ENCODE results near the gene RASA3.
A peak's percentile ranks its signal among the peaks of the same experiment; 100 is the strongest.
"Not testable (repeated sequence)": the region's sequence is repeated elsewhere in the genome, so short reads cannot be mapped to it uniquely, and the experiment has no call there.

RASA3 gene

DNA sequence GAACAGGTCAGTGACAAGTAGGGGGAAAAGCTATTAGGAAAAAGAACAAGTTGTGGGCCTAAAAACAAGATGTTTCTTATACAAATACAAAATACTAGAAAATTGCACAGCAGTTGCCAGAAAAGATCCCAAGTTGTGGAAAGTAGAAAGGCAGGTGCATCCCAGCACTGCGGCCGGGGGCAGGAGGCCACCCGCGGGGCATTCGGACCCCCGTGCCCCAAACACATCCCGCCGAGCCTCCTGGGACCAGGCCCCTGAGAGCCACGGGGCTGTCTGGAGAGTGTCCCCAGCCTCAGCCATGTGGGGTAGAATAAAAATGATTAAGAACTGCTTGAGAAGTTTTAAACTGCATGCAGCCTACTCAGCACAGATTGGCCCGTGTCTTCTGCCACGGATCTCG lies 11.4 kb downstream of the RASA3 start:
- Histone ChIP-seq H3K9me3 (ENCODE audit: control insufficient read depth, insufficient read depth, low read length) (no peaks in the 10 kb centered on the region), H3K9ac (ENCODE audit: low read depth, low read length) (no peak overlapping the region), H3K36me3 (ENCODE audit: control insufficient read depth, insufficient read depth, low read length) (peaks cover 4% of the 10 kb centered on the region), H3K4me1 (ENCODE audit: control insufficient read depth, insufficient read depth, low read length) (peaks cover 2% of the 10 kb centered on the region), H3K27me3 (ENCODE audit: control insufficient read depth, insufficient read depth, low read length) (no peaks in the 10 kb centered on the region), H3K4me3 (ENCODE audit: low read depth, low read length) (no peak overlapping the region)

DNA sequence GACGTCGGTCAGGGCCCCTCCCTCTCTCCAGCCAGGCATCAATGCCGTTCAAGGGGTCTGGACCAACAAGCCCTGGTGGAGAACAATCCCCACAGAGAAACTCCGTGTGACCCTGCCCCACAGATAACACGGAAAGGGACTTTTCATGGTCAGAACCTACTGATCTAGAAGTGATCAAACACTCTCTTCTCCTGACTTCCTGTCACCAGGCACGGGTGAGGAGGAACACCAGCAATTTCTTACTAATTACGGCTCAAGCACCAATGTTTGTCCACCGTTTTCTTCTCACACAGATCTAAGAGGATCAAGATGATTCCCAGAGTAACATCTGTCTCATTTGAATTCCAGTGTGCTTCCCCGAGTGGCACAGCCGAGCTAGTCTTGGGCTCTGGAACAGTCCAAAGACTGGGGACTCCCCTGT lies 11.8 kb downstream of the RASA3 start:
- Histone ChIP-seq H3K9me3 (ENCODE audit: control insufficient read depth, insufficient read depth, low read length) (no peaks in the 10 kb centered on the region), H3K4me1 (ENCODE audit: control insufficient read depth, insufficient read depth, low read length) (peaks cover 2% of the 10 kb centered on the region), H3K36me3 (ENCODE audit: control insufficient read depth, insufficient read depth, low read length) (peaks cover 4% of the 10 kb centered on the region), H3K4me3 (ENCODE audit: low read depth, low read length) (no peak overlapping the region), H3K27me3 (ENCODE audit: control insufficient read depth, insufficient read depth, low read length) (no peaks in the 10 kb centered on the region), H3K9ac (ENCODE audit: low read depth, low read length) (no peak overlapping the region)

DNA sequence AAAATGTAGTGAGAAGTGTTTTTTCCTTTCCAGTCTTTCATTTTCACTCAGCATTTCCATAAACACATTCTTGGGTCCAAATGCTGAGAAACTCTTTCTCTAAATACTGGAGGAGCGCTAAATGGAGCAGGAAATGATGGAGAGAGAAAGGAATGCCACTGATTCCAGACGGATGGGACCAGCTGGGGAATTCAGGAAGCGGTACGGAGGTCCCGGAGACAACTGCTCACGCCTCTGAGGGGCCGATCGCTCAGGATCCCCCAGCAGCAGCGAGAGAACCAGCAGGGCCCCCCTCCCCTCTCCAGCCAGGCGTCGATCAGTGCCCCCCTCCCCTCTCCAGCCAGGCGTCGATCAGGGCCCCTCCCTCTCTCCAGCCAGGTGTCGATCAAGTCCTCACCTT lies 13.2 kb downstream of the RASA3 start:
- no peaks in the 10 kb centered on the region for H3K9me3 ChIP-seq (ENCODE audit: control insufficient read depth, insufficient read depth, low read length)
- H3K4me1 ChIP-seq (ENCODE audit: control insufficient read depth, insufficient read depth, low read length), result peaks cover 2% of the 10 kb centered on the region
- no peak overlapping the region for H3K9ac ChIP-seq (ENCODE audit: low read depth, low read length)
- no peaks in the 10 kb centered on the region for H3K27me3 ChIP-seq (ENCODE audit: control insufficient read depth, insufficient read depth, low read length)
- peaks cover 5% of the 10 kb centered on the region for H3K36me3 ChIP-seq (ENCODE audit: control insufficient read depth, insufficient read depth, low read length)
- H3K4me3 ChIP-seq (ENCODE audit: low read depth, low read length), result peak overlapping the region; percentile 16

DNA sequence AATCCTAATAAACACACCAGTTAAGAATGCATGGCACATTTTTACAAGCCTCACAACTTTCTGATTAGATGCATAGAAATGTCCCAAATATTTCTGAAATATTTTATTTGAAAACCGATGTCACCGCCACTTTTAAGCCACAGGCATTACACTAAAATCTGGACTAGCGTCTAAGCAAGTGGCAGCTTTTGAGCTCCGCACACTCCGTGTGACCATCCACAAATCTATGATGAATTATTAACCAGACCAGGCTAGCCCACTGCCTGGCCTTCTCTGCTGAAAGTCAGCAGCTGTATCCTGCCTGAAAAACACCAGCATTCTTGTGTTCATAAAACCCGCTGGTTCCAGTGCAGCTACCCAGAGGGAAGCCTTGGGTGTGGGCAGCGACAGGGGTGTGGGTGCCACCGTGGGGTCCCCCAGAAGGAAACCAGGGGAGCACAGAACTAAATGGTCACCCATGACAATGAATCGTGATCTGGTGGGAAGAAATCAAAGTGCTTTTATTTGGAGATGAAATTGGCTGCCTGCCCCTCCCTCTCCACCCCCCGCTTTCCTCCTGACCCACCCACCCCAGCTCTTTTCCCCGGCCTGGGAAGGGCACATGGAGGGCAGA lies 13.8 kb downstream of the RASA3 start:
- Histone ChIP-seq H3K27me3 (ENCODE audit: control insufficient read depth, insufficient read depth, low read length) (no peaks in the 10 kb centered on the region), H3K4me3 (ENCODE audit: low read depth, low read length) (no peak overlapping the region), H3K4me1 (ENCODE audit: control insufficient read depth, insufficient read depth, low read length) (peaks cover 2% of the 10 kb centered on the region)

DNA sequence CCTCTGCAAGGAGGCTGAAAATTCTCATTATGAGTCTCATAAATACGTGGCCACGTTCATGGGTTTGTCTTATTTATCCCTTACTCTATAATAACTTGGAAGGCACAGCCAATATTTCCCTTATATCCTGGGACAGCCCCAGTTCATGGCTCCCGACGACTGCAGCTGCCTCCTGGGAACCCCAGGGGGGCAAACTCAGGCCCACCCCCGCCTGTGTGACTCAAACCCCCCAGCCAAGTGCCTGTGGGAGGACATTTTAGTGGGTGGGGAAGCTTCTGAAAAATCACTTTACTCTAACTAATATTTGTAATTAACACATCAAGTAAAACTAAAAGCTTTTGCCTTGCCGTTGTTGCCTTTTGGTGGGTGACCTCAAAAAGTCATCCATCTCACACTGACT lies 14.3 kb downstream of the RASA3 start:
- peaks cover 2% of the 10 kb centered on the region for H3K4me1 ChIP-seq (ENCODE audit: control insufficient read depth, insufficient read depth, low read length)

More for the DNA sequence above, 13.8 kb downstream of the RASA3 start:
- Histone ChIP-seq H3K9ac (ENCODE audit: low read depth, low read length) (no peak overlapping the region), H3K36me3 (ENCODE audit: control insufficient read depth, insufficient read depth, low read length) (peaks cover 5% of the 10 kb centered on the region), H3K9me3 (ENCODE audit: control insufficient read depth, insufficient read depth, low read length) (no peaks in the 10 kb centered on the region)

DNA sequence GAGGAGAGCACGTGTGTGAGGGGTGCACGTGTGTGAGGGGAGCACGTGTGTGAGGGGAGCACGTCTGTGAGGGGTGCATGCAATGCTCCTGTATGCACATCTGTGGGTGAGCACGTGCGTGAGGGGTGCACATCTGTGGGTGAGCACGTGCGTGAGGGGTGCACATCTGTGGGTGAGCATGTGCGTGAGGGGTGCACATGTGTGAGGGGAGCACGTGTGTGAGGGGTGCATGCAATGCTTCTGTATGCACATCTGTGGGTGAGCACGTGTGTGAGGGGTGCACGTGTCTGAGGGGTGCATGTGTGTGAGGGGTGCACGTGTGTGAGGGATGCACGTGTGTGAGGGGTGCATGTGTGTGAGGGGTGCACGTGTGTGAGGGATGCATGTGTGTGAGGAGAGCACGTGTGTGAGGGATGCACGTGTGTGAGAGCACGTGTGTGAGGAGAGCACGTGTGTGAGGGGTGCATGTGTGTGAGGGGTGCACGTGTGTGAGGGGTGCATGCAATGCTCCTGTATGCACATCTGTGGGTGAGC lies 15.0 kb downstream of the RASA3 start:
- not testable (repeated sequence) for H3K4me1 ChIP-seq (ENCODE audit: control insufficient read depth, insufficient read depth, low read length); H3K36me3 ChIP-seq (ENCODE audit: control insufficient read depth, insufficient read depth, low read length); H3K9ac ChIP-seq (ENCODE audit: low read depth, low read length); H3K27me3 ChIP-seq (ENCODE audit: control insufficient read depth, insufficient read depth, low read length); H3K4me3 ChIP-seq (ENCODE audit: low read depth, low read length); H3K9me3 ChIP-seq (ENCODE audit: control insufficient read depth, insufficient read depth, low read length)

More for the DNA sequence above, 14.3 kb downstream of the RASA3 start:
- Histone ChIP-seq H3K9me3 (ENCODE audit: control insufficient read depth, insufficient read depth, low read length) (no peaks in the 10 kb centered on the region), H3K9ac (ENCODE audit: low read depth, low read length) (no peak overlapping the region), H3K36me3 (ENCODE audit: control insufficient read depth, insufficient read depth, low read length) (peaks cover 5% of the 10 kb centered on the region), H3K27me3 (ENCODE audit: control insufficient read depth, insufficient read depth, low read length) (no peaks in the 10 kb centered on the region), H3K4me3 (ENCODE audit: low read depth, low read length) (no peak overlapping the region)

DNA sequence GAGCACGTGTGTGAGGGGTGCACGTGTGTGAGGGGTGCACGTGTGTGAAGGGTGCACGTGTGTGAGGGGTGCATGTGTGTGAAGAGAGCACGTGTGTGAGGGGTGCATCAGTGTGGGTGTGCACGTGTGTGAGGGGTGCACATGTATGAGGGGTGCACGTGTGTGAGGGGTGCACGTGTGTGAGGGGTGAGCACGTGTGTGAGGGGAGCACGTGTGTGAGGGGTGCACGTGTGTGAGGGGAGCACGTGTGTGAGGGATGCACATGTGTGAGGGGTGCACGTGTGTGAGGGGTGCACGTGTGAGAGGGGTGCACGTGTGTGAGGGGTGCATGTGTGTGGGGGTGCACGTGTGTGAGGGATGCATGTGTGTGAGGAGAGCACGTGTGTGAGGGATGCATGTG lies 15.7 kb downstream of the RASA3 start:
- Histone ChIP-seq H3K9ac (ENCODE audit: low read depth, low read length) (no peak overlapping the region), H3K27me3 (ENCODE audit: control insufficient read depth, insufficient read depth, low read length) (no peaks in the 10 kb centered on the region), H3K4me3 (ENCODE audit: low read depth, low read length) (no peak overlapping the region), H3K4me1 (ENCODE audit: control insufficient read depth, insufficient read depth, low read length) (peaks cover 9% of the 10 kb centered on the region), H3K36me3 (ENCODE audit: control insufficient read depth, insufficient read depth, low read length) (peaks cover 5% of the 10 kb centered on the region), H3K9me3 (ENCODE audit: control insufficient read depth, insufficient read depth, low read length) (no peaks in the 10 kb centered on the region)

DNA sequence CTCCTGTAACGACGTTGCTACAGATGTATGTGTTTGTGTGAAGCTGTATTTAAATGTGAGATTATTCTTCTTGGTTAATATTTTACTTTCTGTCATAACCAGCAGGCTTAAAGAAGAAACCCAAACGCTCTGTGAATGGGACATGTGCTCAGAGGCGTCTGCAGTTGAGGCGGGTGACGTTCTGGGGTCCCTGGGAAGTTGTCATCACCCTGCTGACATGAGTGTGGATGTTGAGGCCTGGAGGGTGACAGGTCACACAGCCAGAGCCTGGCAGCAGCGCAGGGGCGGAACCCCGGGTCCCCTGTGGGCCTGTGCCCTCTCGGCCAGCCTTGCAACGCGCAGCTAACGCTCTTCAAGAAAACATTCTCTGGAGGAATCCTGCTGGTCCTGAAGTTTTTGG lies 16.6 kb downstream of the RASA3 start:
- H3K4me3 ChIP-seq (ENCODE audit: low read depth, low read length), result no peak overlapping the region
- H3K36me3 ChIP-seq (ENCODE audit: control insufficient read depth, insufficient read depth, low read length), result peaks cover 5% of the 10 kb centered on the region
- no peak overlapping the region for H3K9ac ChIP-seq (ENCODE audit: low read depth, low read length)
- H3K4me1 ChIP-seq (ENCODE audit: control insufficient read depth, insufficient read depth, low read length), result peaks cover 9% of the 10 kb centered on the region
- no peaks in the 10 kb centered on the region for H3K27me3 ChIP-seq (ENCODE audit: control insufficient read depth, insufficient read depth, low read length)
- H3K9me3 ChIP-seq (ENCODE audit: control insufficient read depth, insufficient read depth, low read length), result no peaks in the 10 kb centered on the region

DNA sequence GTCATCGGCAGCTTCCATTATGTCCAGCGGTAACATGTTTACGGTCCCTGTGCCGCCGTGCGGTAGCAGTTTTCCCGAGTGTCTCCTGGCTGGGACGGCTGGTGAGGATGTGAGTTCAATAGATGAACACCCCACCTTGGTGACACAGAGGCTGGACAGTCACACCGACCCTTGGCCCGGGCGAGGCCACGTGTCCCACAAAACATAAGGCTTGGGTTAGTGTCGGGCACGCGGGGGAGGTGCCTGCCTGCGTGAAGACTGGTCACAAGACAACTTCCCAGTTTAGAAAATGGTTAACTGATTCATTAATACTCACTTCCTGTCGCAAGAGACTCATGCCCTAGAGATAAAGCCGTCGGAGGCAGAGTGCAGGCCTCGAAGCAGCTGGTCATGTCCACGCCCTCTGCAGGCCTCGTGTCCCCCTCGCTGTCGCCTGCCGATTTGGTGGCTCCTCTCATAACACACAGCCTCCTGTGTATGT lies 17.2 kb downstream of the RASA3 start:
- no peak overlapping the region for H3K9ac ChIP-seq (ENCODE audit: low read depth, low read length)
- no peaks in the 10 kb centered on the region for H3K27me3 ChIP-seq (ENCODE audit: control insufficient read depth, insufficient read depth, low read length)
- H3K9me3 ChIP-seq (ENCODE audit: control insufficient read depth, insufficient read depth, low read length), result no peaks in the 10 kb centered on the region
- peaks cover 11% of the 10 kb centered on the region for H3K4me1 ChIP-seq (ENCODE audit: control insufficient read depth, insufficient read depth, low read length)
- peaks cover 5% of the 10 kb centered on the region for H3K36me3 ChIP-seq (ENCODE audit: control insufficient read depth, insufficient read depth, low read length)
- H3K4me3 ChIP-seq (ENCODE audit: low read depth, low read length), result no peak overlapping the region

DNA sequence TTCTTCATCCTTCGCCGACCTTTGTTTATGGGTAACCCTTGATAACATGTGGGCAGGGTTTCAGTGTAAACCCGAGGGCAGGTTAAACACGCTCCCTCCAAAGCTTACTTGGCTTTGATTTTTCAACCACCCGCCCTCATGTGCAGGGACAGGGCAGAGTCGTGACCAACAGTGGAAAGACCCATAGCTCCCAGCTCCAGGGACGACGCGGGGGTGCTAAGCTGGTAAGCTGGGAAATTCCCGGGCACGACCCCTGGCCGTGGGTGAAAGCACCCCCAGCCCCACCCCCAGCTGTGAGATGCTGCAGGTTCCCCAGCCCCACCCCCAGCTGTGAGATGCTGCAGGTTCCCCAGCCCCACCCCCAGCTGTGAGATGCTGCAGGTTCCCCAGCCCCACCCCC lies 17.8 kb downstream of the RASA3 start:
- not testable (repeated sequence) for H3K4me3 ChIP-seq (ENCODE audit: low read depth, low read length); H3K9me3 ChIP-seq (ENCODE audit: control insufficient read depth, insufficient read depth, low read length); H3K27me3 ChIP-seq (ENCODE audit: control insufficient read depth, insufficient read depth, low read length); H3K9ac ChIP-seq (ENCODE audit: low read depth, low read length); H3K36me3 ChIP-seq (ENCODE audit: control insufficient read depth, insufficient read depth, low read length)
- H3K4me1 ChIP-seq (ENCODE audit: control insufficient read depth, insufficient read depth, low read length), result peaks cover 11% of the 10 kb centered on the region

DNA sequence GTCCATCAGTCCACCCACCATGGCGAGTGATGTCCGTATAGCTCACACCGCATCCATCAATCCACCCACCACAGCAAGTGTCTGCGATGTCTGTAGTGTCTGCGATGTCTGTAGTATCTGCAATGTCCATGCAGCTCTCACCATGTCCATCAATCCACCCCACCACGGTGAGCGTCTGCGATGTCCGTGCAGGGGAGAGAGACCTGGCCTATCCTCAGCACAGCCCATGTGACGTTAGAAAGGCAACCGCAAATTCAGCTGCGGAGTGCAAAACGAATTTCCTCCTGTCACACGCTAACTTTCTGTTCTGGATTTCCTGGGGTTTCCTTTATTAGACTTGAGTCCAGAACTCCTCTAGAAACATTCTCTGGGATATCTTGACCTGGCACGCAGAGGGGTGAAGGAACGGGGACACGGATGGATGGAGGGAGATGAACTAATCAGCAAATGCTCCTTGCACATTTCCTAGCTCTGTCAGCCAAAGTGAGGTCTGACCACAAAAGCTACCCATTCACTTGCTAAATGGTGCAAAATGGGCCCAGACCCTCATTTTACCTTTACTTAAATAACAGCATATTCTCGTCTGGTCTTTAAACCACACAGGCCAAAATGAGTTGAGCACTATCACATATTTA lies 18.3 kb downstream of the RASA3 start:
- H3K27me3 ChIP-seq (ENCODE audit: control insufficient read depth, insufficient read depth, low read length), result no peaks in the 10 kb centered on the region
- H3K4me1 ChIP-seq (ENCODE audit: control insufficient read depth, insufficient read depth, low read length), result peaks cover 11% of the 10 kb centered on the region
- peaks cover 5% of the 10 kb centered on the region for H3K36me3 ChIP-seq (ENCODE audit: control insufficient read depth, insufficient read depth, low read length)
- no peak overlapping the region for H3K4me3 ChIP-seq (ENCODE audit: low read depth, low read length)
- H3K9me3 ChIP-seq (ENCODE audit: control insufficient read depth, insufficient read depth, low read length), result no peaks in the 10 kb centered on the region
- H3K9ac ChIP-seq (ENCODE audit: low read depth, low read length), result no peak overlapping the region

DNA sequence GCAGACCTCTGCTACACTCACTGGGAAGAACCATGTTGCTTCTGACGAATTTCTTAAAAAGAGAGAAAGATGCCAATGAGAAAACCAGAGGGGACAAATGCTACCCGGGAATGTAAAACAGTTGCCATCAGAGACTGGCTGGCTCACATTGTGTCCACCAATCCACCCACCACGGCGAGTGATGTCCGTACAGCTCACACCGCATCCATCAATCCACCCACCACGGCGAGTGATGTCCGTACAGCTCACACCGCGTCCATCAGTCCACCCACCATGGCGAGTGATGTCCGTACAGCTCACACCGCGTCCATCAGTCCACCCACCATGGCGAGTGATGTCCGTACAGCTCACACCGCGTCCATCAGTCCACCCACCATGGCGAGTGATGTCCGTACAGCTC lies 19.0 kb downstream of the RASA3 start:
- H3K4me3 ChIP-seq (ENCODE audit: low read depth, low read length); H3K27me3 ChIP-seq (ENCODE audit: control insufficient read depth, insufficient read depth, low read length); H3K9ac ChIP-seq (ENCODE audit: low read depth, low read length); H3K9me3 ChIP-seq (ENCODE audit: control insufficient read depth, insufficient read depth, low read length); H3K4me1 ChIP-seq (ENCODE audit: control insufficient read depth, insufficient read depth, low read length); H3K36me3 ChIP-seq (ENCODE audit: control insufficient read depth, insufficient read depth, low read length): not testable (repeated sequence)

All from iPS-15b (cell line).